Endometrium (tissue), 2 donors: Measurements from ENCODE around the gene FAM107A.

ENCODE experiments used
- FAIRE-seq: peaks from 2 replicates; lab custom pipeline; 2012; peaks lifted over from hg19 to GRCh38; lab: Jason Lieb, UNC
- donor health status: control.
- donor health status: control.

FAM107A gene

DNA sequence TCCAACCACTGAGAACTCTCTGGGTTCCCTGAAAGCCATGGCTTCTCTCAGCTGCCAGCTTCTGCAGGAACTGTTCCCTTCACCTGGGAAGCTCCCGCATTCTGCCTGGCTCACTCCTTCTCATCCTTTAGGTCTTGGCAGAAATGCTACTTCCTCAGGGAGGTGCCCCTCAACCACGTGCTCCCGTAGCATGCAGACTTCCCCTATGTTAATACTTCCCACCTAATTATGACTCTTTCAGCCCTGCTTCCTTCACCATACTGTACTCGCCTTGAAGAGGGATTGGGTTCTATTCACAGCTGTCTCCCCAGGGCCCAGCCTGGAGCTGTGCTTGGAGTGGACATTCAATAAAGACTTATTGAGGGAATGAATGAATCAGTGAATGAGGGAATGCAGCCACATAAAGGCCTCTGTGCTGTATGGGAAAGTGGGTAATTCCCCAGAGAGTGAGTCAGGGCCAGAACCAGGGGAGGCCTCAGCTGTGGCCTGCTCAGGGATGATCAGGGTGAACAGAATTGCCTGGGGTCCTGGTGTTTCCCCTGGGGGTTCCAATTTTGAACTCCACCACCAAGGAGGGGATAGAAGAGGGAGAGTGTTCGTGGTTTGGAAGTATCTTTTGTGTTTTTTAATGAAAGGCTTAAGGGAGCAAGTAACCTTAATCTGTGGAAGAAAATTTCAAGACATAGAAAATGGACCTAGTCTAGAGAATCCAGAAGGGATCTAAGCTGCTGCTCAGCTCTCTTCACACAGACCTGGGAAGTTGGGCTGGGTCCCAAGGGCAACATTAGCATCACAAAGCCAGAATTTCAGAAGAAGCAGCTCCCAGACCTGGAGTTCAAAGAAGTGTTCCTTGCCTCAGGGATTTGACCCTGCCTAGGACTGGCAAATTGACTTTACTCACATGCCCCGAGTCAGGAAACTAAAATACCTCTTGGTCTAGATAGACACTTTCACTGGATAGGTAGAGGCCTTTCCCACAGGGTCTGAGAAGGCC is 14.6 kb upstream of the FAM107A start:
- no peak for FAIRE-seq

DNA sequence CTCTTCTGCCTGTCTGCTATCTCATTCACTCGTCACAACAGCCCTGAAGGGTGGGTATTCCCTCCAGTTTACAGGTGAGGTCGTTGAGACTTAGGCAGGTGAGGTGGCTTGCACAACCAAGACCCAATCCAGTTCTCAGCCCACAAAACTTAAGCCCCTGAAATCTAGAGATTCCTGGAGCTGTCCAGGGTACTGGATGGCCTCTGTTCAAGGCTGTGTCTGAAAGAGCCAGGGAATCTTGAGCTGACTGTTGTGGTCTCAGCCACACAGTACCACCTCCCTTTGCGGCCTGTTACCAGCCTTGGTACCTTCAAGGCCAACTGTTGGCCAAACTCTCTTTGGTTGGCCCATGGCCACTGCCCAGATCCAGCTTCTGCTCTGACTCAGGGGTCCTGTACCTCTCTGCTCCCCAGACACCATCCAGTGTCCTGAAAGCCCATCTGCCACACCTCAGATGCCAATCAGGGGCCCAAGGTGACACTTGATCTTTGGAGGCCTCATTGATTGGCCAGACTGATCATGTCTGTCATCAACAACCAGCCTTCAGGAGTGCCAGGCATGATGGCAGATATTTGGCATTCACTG is 10.9 kb upstream of the FAM107A start:
- no peak for FAIRE-seq

DNA sequence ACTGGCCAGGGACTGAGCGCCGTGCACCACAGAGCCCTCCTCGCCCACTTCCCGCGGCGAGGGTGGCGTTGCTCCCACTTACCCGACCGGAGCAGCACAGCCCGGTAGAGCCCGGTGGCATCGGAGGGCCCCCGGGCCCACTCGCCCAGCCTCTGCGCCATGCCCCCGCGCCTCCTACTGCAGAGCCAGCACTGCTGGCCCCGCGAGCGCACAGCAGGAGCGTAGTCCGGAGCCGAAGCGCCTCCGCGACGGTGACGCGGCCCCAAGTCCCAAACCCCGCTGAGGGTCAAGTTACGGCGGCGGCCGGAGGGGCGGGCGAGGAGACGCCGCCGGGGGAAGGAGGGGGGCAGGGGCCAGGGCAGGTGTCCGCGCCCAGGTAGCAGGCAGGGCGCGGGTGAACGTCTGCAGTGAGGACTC is 9.6 kb upstream of the FAM107A start:
- no peak for FAIRE-seq

DNA sequence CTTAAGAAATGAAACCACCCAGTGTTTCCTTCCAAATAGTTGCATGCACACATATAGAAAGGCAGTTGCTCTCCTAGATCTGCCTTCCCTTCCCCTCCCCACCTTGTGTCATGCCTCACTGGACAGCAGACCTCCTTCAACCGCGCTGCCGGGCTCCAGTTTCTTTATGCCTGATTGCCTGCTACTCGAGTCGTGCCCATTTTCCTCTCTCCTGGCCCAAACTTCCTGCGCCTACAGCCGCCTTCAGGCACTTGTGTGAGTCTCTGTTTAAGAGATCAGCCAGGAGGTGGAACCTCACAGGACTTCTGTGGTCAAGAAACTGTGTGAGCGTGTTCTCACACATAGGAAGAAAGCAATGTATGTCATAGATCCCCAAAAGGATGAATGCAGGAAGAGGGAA is 8.8 kb upstream of the FAM107A start:
- no peak for FAIRE-seq

DNA sequence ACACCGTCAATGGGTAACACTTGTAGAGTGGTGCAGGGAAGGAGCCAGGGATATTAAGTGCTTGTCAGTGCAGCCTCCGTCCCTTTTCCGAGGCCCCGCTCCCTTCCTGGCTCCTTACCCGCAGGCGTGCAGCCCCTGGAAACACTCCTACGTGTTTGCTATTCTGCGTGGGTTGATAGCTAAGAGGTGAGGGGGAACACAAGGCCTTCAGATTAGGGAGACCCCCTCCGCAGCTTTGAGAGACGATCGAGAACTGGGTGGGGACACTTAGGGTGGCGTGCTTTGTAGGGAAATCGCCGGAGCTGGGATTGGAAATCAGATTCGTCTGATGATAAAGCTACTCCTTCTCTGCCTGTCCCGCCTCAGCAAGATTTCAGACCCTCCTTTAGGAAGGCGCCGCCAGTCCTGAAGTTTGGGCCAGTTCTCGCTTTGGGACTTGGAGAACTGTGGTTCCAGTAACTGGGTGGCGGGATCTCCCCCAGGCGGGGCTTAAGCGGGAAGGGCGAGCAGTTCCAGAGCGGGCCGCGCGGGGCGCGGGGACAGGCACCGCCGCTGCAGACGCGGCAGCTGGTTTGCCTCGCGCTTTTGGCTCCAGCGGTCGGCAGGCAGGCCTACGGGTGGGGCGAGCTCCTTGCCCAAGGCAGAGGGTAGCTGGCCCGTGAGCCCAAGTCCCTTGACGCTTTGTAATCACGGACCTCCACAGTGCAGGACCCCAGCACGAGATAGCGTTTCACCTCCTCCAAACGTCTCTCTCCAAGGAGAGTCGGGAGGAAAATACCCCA is 8.0 kb upstream of the FAM107A start:
- FAIRE-seq = no peak

DNA sequence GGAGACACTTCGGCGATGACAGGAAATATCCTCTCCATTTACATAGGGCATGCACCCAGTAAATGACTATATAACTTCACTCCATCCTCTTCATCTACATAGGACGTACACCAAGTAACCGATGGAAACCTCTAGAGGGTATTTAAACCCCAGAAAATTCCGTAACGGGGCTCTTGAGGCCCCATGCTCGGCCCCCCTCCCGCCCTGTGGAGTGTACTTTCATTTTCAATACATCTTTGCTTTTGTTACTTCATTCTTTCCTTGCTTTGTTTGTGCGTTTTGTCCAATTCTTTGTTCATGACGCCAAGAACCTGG is 7.5 kb upstream of the FAM107A start:
- FAIRE-seq = no peak

DNA sequence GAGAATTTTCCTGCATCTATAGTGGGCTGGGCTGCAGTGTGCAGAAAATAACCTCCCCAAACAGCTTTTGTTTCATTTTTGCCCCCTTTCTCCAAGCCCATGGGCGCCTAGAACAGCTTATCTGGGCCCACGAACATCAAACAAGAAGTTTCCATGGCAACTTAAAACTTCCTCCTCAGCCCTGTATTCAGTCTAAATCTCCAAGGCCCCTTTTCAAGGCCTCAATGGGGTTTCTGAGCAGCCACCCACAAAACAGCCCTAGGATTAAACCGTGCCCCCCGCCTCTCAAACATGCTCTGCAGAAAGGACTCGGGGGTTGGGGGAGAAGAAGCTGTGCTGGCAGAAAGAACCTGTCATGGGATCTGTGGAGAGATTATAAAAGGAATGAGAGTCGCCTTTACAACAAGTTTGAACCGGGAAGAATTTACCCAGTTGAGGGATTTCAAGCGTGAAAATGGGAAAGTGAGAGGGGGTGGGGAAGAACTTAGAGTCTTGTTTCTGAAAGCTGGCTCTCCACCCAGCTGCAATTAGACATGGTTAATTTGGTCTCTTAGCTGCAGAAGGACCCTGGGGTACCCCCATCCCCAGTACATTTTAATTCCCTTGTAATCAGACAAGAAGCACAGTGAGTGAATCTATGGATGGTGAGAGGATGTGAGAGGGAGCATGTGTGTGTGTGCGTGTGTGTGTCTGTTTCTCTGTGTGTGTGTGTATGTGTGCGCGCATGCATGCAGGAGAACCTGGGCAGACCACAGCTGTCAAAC is 4.3 kb upstream of the FAM107A start:
- FAIRE-seq = no peak

DNA sequence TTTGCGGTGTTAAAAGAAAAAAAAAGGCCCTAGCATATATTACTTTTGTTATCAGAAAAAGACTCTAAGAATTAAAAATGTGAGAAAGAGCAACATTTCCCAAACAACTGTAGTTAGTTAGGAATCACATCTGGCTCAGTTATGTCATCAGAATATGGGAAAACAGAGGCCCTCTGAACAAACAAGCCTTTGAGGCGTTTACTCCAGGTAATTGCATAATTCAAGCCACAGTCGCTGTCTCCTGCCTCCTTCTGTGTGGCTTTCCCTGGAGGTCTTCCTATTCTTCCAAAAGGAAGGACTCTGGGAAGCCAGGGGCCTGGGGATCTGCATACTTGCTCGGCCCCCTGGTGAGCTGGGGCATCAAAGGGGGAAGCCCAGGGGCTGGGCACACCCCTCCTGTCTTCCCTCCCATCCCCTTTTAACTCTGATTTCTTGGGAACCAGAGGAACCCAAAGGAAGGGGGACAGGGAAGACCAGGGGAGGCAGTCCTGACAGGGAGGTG is 3.7 kb upstream of the FAM107A start:
- no peak for FAIRE-seq

DNA sequence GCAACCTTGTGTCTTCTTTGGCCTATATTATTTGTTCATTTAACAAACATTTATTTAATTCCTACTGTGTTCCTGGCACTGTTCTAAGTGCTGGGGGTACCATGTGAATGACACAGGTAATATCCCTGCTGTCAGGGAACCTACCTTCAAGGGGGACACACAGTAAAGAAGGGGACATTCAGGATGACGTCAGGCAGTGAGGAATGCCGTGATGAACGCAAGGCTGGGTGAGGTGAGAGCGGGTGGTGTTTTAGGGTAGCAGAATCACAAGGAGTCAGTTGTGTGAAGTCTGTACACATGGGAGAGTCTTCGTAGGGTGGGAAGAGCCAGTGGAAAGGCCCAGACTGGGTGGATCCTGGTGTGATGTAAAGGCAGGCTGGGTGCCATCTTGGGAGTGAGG is 1.7 kb upstream of the FAM107A start:
- no peak for FAIRE-seq

DNA sequence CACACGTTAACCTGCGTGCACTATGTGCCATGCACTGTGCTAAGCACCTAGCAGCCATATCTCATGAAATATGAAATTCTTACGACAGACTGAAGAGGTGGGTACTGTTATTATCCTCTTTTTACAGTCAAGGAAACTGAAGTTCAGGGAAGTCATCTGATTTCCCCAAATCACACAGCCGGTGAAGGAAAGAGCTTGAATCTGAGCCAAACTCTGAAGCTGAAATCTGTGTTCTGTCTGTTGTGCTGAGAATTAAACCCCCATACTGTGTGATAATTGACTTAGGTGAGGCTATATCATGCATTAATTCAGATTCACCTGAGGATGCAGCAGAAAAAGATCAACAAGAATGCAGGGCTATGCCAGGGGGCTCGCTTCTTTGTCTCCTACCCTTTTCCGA is 475 bp downstream of the FAM107A start:
- no peak for FAIRE-seq

DNA sequence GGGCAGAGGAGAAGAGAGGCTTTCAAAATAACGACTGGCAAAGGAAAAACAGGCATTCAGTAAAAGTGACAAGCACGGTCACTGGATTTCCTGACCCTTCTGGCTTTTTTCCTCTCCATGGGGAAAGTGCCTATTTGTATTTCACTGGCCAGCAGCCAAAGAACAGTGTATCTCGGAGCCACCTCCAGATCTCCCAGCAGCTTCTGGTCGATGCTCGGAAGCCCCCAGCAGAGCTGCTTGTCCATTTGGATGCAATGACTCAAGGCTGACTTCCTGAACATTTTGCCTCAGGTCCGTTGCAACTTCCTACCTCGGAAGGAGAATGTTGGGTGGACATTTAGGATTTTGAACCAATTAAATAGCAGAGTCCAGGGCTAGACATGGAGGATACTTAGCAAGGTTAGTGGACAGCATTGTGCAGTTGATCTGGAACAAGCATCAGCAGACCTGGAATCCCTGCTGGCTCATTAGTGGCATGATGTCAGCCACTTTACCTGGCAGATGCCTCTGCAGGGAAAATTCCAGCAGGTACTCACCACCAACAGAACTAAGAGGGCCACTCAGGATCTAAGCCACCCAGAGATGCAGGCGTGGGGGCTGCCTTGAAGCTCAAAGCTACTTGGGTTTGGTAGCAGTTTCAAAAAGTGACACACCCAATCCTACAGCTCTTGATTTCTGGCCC is 1.1 kb downstream of the FAM107A start:
- no peak for FAIRE-seq

DNA sequence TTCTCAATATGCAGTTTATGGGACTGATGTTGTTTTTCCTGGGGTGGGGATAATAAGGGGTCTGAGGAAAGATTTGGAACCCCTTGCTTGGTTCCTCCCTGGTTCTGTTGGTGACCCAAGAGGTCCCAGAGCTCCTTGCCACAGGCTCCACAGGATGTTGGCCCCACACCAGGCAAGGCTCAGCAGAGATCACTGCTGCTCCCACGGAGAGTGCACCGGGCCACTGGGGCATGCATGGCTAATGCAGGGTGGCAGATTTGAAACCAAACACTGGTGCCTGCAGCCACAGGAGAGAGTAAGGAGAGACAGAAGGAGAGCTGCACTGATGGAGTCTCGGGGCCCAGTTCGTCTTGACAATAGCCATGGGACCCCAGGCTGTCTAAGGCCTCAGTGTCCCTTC is 2.5 kb downstream of the FAM107A start:
- FAIRE-seq = no peak

DNA sequence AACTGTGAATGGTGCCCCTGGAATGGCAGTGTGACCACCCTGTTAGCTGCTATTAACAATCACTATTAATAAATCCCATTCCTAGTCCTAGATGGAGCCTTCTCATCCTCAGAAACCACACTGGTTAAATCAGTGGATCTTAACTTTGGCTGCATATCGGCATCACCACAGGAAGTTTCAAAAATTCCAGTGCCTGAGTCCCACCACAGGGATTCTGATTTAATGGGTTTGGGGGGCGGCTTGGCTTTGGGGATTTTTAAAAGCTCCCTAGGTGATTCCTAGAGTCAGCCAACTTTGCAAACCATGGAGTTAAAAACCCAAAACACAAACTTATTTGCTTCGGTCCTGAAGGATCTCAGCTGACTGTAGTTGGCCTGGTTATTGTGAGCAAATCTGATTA is 3.1 kb downstream of the FAM107A start:
- FAIRE-seq = no peak

DNA sequence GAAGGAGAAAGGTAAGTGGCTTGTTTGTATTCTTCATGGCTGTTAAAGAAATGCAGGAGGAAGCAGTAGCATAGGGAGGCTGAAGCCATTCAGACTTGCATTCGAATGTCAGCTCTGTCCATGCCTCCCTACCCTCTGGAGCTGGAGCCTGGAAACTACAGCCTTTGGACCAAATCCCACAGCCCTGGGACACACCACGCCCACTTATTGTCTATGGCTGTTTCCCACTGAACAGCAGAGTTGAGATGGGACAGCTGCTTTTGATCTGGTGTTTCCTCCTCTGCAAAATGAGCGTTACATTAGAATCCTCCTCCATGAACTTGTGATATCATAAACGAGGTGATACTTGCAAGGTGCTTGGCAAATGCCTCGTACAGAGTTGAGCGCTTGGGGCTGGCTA is 3.6 kb downstream of the FAM107A start:
- FAIRE-seq = no peak

DNA sequence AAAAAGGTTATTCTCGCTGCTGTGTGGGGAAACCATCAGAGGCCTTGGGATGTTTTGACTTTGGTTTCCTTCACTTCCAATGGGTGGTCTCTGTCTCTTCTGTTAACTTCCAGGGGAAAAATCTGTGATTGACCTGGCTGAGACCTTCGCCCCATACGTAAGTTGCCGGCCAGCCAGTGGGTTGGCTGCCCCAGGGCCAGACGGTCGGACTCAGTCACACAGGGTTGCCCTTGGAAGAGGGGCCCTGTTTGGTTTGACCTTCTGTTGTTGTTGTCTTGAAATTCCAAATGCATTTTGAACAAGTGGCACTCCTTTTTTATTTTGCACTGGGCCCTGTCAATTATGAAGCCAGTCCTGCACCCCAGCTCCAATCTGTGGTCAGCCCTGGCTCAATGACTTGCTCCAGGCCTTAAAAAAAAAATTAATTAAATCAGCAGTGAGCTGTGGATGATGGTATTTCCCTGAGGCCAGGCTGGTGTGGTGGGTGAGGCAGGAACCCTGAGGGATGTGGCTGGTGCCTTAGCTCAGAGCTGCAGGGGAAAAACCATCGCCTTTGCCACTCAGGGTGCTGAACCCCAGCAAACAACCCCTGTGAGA is 4.5 kb downstream of the FAM107A start:
- FAIRE-seq = no peak

DNA sequence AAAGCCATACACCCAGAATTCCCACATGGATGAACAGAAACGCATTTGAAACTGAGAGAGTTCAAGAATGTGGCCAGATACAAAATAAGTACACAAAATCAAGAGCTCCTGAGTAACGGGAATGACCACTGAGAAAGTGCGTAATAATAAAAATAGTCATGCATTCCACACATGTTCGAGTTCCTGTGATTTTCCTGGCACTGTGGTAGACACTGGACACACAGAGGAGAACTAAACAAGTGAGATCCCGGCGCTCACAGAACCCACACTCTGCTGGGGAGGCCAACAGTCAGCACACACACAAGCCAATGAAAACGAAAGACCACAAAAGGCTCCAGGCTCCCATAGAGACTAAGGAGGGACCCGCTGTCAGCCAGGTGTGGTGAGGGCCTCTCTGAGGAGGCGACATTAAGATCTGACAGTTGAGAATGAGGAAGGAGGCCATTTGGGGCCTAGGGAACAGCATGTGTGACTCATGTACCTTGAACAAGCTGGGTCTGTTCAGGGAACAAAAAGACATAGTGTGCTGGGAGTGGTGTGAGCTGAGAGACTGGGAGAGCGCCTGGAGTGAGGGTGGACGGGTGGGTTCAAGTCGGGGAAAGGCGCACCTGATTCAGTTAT is 5.1 kb downstream of the FAM107A start:
- FAIRE-seq = no peak

DNA sequence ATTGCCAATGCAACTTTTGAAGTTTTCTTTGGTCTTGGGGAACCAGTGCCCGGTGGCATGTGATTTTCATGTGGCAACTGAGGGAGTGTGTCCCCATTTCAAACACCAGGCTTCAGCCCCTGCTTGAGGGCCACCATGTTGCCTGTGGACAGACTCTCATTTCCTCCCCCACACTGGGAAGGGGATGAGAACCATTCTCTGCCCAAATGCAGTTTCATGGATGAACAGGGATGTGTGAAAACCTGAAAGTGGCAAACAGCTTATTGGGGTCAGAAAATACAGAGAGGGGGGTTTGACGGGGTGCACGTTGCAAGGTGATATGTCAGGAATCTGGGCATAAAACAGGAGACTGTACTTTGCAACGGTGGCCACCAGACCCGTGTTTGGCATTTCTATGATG is 6.3 kb downstream of the FAM107A start:
- no peak for FAIRE-seq

DNA sequence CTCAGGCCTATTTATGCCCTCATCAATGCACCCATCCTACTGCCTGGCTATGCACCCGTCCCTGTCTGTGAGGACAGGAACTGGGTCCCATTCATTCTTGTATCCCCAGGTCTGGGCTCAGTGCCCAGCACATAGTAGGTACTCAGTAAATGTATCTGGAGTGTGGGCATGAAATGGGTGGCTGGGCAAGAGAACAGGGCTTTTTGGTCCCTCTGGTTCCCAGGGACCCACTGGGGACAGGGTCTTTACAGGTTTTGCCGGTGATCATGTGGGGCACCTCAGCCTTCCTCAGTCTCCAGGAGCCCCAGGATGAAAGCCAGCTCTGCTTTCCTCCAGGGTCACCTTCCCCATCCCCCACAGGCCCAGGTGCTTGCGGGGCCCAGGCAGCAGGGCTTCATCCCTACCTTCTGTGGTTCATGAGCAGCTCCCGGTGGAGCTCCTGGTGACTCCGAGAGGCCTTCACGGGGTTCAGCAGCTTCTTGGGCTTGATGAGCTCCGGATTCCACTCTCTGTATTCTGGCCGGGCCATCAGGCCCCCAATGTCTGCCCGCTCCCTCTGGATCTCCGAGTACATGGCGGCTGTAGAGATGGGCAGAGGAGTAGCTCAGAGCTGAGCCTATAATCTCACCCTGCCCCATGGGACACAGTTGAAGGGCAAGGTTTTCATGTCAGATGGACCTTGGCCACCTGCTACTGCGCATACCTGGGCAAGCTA is 7.7 kb downstream of the FAM107A start:
- no peak for FAIRE-seq

DNA sequence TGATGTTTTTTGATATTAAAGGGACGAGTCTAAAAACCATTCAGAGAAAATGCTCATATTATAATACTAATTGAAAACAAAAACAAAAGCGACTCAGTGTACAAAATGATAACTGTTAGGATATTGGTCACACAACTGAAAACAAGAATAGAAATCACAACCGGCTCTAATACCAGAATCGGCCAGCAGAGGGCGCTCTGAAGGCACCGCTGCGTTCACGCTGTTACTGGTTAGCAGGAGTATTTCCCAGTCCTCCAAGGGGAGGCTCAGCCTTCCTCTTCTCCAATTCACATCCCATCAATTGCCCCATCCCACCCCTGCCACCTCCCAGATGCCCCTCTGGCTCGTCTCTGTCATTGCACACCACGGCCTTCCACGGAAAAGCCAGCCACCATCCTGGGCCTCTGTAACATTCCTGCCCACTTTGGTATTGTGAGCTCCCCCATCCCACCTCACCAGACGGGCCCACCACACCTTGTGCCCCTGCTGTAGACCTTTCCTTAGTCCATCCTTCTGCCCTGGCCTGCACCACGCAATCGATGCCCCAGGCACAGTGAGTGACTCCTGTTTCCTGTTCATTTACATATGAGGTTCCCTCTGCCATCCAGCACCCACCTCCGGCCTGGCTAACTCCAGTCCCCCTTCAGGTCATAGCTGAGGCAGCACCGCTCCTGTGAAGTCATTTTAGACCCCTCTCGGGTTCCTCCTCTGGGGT is 8.5 kb downstream of the FAM107A start:
- FAIRE-seq = peak; percentile 54

DNA sequence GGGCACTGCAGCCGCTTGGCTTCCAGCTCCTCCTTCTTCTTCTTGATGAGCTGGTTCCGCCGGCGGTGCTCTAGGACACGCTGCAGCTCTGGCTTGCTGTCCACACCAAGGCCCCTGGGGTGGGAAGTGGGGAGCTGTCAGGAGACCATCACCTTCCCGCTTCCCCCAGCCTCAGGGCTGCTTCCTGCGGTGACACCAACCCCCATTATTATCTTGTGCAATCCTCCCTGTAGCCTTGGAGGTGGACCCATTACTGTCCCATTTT is 10.0 kb downstream of the FAM107A start:
- no peak for FAIRE-seq
